Measurements from ENCODE around the gene LARP1.

- no peak for TF ChIP-seq EZH2 (IDR thresholded peaks at IDR 0.05; ENCODE audit: low read depth, unreplicated experiment)
- TF ChIP-seq CTCF (conservative IDR thresholded peaks at IDR 0.05; ENCODE audit: low read depth in 2 of 2) = no peak
- TF ChIP-seq EZH2phosphoT487 (IDR thresholded peaks at IDR 0.05; ENCODE audit: unreplicated experiment) = no peak
These were observed 21.0 kb downstream of the LARP1 start for GRCh38 chr5:154776167-154776566.

All from GM23338 (cell line).